Measurements from ENCODE around the gene WNT4.
A peak's percentile ranks its signal among the peaks of the same experiment; 100 is the strongest.

WNT4 gene

GRCh38 chr1:22139066-22139594 is 3.8 kb downstream of the WNT4 start:
- Histone ChIP-seq H3K9me3 (ENCODE audit: insufficient read depth, low read length) (no peaks in the 10 kb centered on the region), H3K4me1 (ENCODE audit: low read length) (peaks cover 80% of the 10 kb centered on the region), H3K36me3 (replicated peaks; ENCODE audit: low read depth, low read length) (peaks cover 56% of the 10 kb centered on the region), H4K20me1 (ENCODE audit: insufficient read depth, low read length) (peaks cover 63% of the 10 kb centered on the region), H2AFZ (ENCODE audit: low read depth, low read length) (no peak overlapping the region), H3K4me2 (ENCODE audit: low read length) (peak overlapping the region; percentile 84), H3K4me3 (ENCODE audit: low read length) (no peak overlapping the region; the same call in 1 of the 2 replicates), H3K27ac (ENCODE audit: low read length) (no peak overlapping the region), H3K9ac (ENCODE audit: low read length) (no peak overlapping the region), H3K79me2 (ENCODE audit: low read length) (peaks cover 62% of the 10 kb centered on the region), H3K27me3 (ENCODE audit: low read depth, low read length) (no peaks in the 10 kb centered on the region)
- no peak for TF ChIP-seq CTCF (IDR thresholded peaks at IDR 0.05; ENCODE audit: low read depth, low read length)
- TF ChIP-seq EZH2phosphoT487 (IDR thresholded peaks at IDR 0.05; ENCODE audit: low read depth) = no peak

DNA sequence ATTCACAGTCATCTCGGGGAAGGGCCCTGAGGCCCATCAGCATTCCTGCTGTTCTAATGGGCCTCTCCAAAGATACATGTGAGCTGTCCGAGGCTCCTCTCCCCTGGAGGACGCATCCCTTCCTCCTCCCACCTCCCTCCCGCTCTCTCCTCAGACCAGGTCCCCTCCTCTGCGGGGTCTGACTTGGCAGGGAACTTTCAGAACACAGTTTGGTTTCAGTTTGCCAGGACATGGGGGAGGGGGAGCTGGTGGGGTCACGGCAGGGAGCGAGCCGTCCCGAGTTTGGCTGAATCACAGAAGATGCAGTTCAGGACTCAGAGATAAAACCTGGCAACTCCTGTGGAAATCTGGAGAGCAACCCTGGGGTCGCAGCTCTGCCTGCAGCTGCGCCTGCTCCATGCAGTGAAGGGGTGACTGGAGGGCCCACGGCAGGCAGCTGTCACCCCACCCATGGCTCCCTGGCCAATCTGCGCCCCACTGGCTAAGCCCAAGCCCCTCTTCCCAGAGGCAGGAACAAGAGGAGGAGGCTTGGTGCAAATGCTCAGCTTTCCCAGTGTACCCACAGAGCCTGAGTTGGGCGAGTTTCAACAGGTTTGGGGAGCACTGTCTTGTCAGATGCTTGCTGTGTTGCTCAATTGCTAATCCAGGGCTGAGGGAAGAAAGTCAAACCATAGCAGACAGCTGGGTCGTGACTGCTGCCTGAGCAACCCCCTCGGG is 5.7 kb downstream of the WNT4 start:
- Histone ChIP-seq H3K36me3 (replicated peaks; ENCODE audit: low read depth, low read length) (peaks cover 56% of the 10 kb centered on the region), H3K27me3 (ENCODE audit: low read depth, low read length) (no peaks in the 10 kb centered on the region), H3K9ac (ENCODE audit: low read length) (no peak overlapping the region), H2AFZ (ENCODE audit: low read depth, low read length) (no peak overlapping the region), H3K4me3 (ENCODE audit: low read length) (no peak overlapping the region), H3K9me3 (ENCODE audit: insufficient read depth, low read length) (no peaks in the 10 kb centered on the region), H3K4me1 (ENCODE audit: low read length) (peaks cover 92% of the 10 kb centered on the region), H3K27ac (ENCODE audit: low read length) (no peak overlapping the region), H3K79me2 (ENCODE audit: low read length) (peaks cover 55% of the 10 kb centered on the region), H4K20me1 (ENCODE audit: insufficient read depth, low read length) (peaks cover 63% of the 10 kb centered on the region), H3K4me2 (ENCODE audit: low read length) (0 out of 2 replicates have a peak overlapping the region, but pooled peaks have one; percentile 4)
- TF ChIP-seq CTCF (IDR thresholded peaks at IDR 0.05; ENCODE audit: low read depth, low read length) (no peak), EZH2phosphoT487 (IDR thresholded peaks at IDR 0.05; ENCODE audit: low read depth) (no peak)

DNA sequence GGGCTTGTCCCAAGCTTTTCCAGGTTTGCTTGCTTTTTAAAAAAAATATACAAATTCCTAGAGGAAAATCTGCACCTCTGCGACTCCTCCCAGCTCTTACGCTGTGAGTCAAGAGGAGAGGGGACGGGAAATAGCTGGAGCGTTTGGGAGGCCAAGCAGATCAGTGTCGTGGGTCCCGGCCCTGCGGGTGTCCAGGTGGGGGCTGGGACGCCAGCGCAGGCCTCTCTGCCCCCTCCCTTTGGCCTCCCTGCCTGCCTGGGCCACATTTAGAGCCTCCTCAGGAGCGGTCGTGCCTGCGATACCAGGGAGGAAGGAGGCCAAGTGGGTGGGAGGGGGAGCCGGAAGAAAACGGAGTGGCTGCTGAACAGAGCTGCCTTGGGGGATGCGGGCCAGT is 9.0 kb downstream of the WNT4 start:
- TF ChIP-seq EZH2phosphoT487 (IDR thresholded peaks at IDR 0.05; ENCODE audit: low read depth) = no peak
- TF ChIP-seq CTCF (IDR thresholded peaks at IDR 0.05; ENCODE audit: low read depth, low read length) = no peak
- Histone ChIP-seq H3K4me2 (ENCODE audit: low read length) (no peak overlapping the region), H3K79me2 (ENCODE audit: low read length) (peaks cover 23% of the 10 kb centered on the region), H3K4me1 (ENCODE audit: low read length) (peaks cover 67% of the 10 kb centered on the region), H4K20me1 (ENCODE audit: insufficient read depth, low read length) (peaks cover 46% of the 10 kb centered on the region), H3K27ac (ENCODE audit: low read length) (no peak overlapping the region), H2AFZ (ENCODE audit: low read depth, low read length) (no peak overlapping the region), H3K9ac (ENCODE audit: low read length) (no peak overlapping the region), H3K4me3 (ENCODE audit: low read length) (no peak overlapping the region), H3K36me3 (replicated peaks; ENCODE audit: low read depth, low read length) (peaks cover 27% of the 10 kb centered on the region), H3K27me3 (ENCODE audit: low read depth, low read length) (no peaks in the 10 kb centered on the region), H3K9me3 (ENCODE audit: insufficient read depth, low read length) (no peaks in the 10 kb centered on the region)

GRCh38 chr1:22133247-22133930 is 9.5 kb downstream of the WNT4 start:
- H3K27ac ChIP-seq (ENCODE audit: low read length) = no peak overlapping the region
- peaks cover 23% of the 10 kb centered on the region for H3K36me3 ChIP-seq (replicated peaks; ENCODE audit: low read depth, low read length)
- TF ChIP-seq EZH2phosphoT487 (IDR thresholded peaks at IDR 0.05; ENCODE audit: low read depth) (no peak), CTCF (IDR thresholded peaks at IDR 0.05; ENCODE audit: low read depth, low read length) (no peak)
- no peak overlapping the region for H3K4me2 ChIP-seq (ENCODE audit: low read length)
- H3K27me3 ChIP-seq (ENCODE audit: low read depth, low read length) = no peaks in the 10 kb centered on the region
- H3K79me2 ChIP-seq (ENCODE audit: low read length) = peaks cover 17% of the 10 kb centered on the region
- no peak overlapping the region for H3K9ac ChIP-seq (ENCODE audit: low read length)
- peaks cover 62% of the 10 kb centered on the region for H3K4me1 ChIP-seq (ENCODE audit: low read length)
- H3K9me3 ChIP-seq (ENCODE audit: insufficient read depth, low read length) = no peaks in the 10 kb centered on the region
- no peak overlapping the region for H2AFZ ChIP-seq (ENCODE audit: low read depth, low read length)
- no peak overlapping the region for H3K4me3 ChIP-seq (ENCODE audit: low read length)
- peaks cover 41% of the 10 kb centered on the region for H4K20me1 ChIP-seq (ENCODE audit: insufficient read depth, low read length)
